Vagina (tissue), 2 donors: ENCODE results near the gene NAA30.
"Not testable (repeated sequence)": the region's sequence is repeated elsewhere in the genome, so short reads cannot be mapped to it uniquely, and the experiment has no call there.

Experiments
- CTCF ChIP-seq, 3 experiments: fragments of 450-650 bp in 2 of 3; fragments of 200-600 bp in 1 of 3; sonication (generic) in 1 of 3; IDR thresholded peaks; one replicate each; pipeline ENCODE4 v1.5.1; 2017 to 2019; ENCODE audit warnings: antibody characterized with exemption in 3 of 3, mild to moderate bottlenecking in 2 of 3, moderate library complexity in 2 of 3
- POLR2A ChIP-seq, 2 donors: fragments of 450-650 bp; IDR thresholded peaks; one replicate each; pipeline ENCODE4 v1.6.1; 2017; ENCODE audit warnings: antibody characterized with exemption in 2 of 2, mild to moderate bottlenecking in 2 of 2, moderate library complexity in 2 of 2
- POLR2AphosphoS5 ChIP-seq, 2 donors: sonication (generic); formaldehyde crosslinking; IDR thresholded peaks; one replicate each; pipeline ENCODE4 v1.9.0; 2017; ENCODE audit warnings: antibody characterized with exemption in 2 of 2, mild to moderate bottlenecking in 2 of 2, low read depth in 1 of 2; ENCODE audit not compliant: insufficient read depth in 1 of 2

- not testable (repeated sequence) for TF ChIP-seq CTCF (IDR thresholded peaks at IDR 0.05); POLR2A (IDR thresholded peaks at IDR 0.05); POLR2AphosphoS5 (IDR thresholded peaks at IDR 0.05; ENCODE audit: insufficient read depth in 1 of 2, low read depth in 1 of 2)
These were observed 46.7 kb upstream of the NAA30 start for GRCh38 chr14:57343545-57344297.
